UCSD-AML1 (cell line): ENCODE measurements around the gene TMEM121B.
A peak's percentile ranks its signal among the peaks of the same experiment; 100 is the strongest.

Experiments
- DNase-seq: peaks from one replicate; lab custom pipeline; 2025; ENCODE audit not compliant: unreplicated experiment; lab: John Stamatoyannopoulos, UW

Gene TMEM121B

GRCh38 chr22:17095538-17095937, 25.6 kb downstream of the TMEM121B start:
- DNase-seq: no peak

DNA sequence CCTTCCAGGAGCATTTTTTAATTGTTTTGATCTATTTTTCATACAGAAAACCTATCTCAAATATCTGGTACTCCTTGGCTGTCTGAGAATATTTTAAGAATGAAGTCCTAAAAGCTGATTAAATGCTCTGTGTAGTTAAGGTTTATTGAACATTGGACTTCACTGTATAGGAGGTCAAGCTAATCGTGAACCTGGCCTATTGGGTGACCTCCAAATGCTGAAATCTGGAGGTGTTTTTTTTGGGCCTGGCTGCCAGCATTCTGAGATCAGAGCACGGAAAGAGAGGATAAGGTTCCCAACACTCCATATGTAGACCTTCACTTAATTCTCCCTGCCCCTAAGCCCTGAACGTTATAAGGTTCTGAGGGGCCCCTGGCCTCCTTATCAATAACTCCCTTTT, 28.1 kb downstream of the TMEM121B start:
- no peak for DNase-seq

DNA sequence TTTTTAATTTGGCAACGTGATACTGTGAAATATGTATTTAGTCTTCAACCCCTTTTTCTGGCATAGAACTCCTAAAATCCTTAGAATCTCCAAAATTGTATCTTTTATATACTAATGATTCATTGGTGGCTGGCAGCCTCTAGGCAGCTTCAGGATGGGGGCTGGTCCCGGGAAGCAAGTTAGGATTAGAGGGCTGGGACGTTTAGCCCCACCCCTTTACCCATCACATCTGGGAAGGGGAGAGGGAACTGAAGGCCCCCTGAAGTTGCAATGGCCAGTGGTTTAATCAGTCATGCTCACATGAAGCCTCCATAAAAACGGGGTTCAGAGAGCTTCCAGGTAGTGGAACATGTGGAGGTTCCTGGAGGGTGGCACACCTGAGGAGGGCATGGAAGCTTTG, 29.3 kb downstream of the TMEM121B start:
- no peak for DNase-seq

DNA sequence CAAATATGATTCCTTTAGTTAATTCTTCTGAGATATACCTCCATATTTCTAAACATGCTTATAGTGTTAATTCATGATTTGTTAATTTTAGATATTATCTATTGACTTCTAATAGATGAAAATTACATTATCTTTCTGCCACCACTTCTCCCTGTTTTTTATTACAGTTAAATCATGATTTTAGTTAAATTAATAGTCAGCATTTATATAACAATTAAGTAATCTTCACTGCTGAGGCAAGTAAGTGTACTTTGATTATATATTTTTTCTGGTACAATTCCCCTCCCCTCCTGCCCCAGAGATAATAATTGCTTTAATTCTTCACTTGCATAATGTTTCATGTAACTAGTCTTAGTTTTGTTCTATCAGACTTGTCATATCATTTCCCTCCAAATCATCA, 30.6 kb downstream of the TMEM121B start:
- no peak for DNase-seq

DNA sequence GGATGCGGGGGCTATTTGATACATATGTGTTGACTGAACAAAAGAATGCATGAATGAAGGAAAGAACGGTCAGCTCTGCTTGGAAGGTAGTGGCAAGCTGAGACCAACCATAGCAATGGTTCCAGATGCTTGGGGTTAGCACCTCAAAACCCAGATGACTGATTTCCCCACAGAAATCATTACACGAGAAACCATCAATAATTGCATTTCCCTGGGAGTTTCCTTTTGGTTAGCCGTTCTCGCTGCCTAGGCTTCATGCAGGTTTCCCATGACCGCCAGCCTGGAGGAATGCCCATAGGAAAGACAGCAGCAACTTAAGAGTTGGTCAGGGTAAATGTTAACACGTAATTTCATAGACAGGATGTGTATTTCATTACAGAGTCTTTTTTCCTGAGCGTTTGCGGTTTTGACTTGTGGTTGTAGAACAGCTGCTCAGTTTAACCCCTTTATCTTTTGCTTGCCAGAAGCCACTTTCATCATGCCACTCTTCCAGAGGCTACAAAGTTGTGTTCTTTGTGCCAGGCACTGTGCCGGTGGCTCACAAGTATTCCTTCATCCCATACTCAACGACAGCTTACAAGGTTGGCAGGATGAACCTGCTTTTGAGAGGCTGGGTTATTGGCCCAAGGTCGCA, 33.5 kb downstream of the TMEM121B start:
- DNase-seq: peak; percentile 69

DNA sequence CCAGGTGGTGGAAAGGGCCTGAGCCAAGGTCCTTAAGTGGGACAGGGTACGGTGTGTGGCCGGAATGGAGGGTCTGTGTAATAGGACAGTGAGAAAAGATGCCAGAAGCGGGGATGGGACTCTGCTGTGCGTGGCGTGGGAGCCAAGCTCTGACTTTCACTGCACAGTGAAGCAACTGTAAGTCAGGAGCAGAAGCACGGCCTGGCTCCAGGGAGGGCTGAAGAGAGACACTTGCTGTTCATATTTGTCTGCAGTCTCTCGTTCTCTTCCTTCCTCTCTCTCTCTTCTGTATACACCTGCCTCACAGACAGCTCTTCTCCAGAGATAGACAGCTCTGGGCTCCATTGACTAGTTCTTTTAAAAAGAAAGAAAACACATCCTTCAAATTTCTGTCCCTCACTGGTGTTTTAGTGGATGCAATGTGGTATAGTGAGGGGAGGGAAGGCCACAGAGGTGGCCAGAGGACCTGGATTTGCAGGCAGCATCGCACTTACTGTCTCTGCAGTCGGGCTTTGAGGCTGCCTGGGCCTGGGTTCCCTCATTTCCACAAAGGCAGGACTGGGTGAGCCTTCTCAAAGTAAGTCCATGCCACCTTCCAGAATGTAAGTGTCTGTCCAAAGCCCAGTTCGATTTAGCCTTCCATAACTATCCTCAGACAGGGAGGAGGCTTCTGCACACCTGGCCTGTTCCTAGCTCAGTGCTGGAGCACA, 34.2 kb downstream of the TMEM121B start:
- no peak for DNase-seq

DNA sequence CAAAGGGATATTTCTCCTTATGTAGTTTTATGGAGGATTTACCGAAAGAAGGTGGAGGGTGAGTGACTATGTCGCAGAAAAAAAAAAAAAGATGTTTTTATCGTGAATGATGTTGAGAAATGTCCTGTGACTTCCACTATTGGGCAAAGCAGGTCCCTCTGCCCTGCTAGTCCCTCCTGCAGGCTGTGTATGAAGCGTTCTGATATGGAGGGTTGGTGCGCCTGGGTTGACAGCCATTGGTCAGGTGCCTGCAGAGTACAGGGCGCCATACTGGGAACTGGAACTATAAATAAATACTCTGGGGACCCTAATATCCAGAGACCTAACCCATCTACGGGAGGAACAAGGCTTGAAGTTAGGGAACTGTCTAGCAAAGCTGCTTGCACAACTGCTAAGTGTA, 34.9 kb downstream of the TMEM121B start:
- no peak for DNase-seq

GRCh38 chr22:17085277-17086181, 35.6 kb downstream of the TMEM121B start:
- DNase-seq: no peak

DNA sequence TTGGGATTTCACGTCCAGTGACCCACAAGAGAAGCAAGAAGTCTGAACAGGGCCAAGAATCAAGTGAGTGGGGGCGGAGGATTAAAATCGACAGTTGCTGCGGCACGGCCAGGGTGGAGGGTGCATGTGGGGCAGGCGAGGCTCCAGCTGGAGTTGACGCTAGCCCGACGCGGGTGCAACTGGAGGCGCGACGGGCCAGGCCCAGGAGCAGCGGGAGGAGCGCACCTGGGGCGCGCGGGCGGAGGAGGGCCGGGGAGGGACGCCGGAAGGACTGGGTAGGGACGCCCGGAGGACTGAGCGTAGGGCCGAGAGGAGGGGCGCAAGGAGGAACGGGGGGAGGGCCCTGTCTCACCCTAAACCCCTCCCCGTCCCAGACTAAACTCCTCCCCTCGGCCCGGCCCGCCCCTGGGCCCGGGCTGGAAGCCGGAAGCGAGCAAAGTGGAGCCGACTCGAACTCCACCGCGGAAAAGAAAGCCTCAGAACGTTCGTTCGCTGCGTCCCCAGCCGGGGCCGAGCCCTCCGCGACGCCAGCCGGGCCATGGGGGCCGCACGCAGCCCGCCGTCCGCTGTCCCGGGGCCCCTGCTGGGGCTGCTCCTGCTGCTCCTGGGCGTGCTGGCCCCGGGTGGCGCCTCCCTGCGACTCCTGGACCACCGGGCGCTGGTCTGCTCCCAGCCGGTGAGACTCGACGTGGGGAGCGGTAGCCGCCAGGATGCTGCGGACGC, 36.4 kb downstream of the TMEM121B start, which contains the start of gene IL17RA:
Gene IL17RA, plus strand, starts transcription at position 447 of the 723 bp plus-strand sequence. Its CDS starts 92 bp downstream, at position 539.
- peak; percentile 93 for DNase-seq

DNA sequence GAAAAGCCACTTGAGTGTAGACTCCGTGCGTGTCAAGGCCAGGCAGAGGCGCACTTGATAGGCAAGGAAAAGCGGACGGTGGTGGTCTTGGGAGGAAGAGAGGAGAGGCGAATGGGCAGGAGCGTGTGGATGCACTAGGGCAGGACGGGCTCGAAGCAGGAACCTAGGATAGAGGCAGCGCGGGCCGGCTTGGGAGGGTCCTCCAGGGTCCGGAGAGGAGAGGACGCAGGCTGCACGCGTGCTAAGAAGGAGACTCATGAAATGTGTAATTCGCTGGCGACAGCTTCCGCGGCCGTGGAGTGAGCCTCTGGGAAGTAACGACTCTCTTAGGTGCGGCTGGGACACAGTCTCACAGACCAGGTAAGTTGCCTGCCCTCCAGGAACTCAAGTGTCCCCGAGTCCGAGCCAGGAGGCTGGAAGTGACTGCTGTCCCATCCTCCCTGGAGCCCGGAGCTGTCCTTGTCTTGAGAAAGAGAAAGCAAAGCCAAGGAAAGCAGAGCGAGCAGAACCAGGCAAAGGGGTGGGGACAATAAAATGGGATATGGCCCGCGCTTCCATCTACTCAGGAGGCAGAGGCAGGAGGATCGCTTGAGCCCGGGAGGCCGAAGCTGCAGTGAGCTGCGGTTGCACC, 37.2 kb downstream of the TMEM121B start:
- no peak for DNase-seq

DNA sequence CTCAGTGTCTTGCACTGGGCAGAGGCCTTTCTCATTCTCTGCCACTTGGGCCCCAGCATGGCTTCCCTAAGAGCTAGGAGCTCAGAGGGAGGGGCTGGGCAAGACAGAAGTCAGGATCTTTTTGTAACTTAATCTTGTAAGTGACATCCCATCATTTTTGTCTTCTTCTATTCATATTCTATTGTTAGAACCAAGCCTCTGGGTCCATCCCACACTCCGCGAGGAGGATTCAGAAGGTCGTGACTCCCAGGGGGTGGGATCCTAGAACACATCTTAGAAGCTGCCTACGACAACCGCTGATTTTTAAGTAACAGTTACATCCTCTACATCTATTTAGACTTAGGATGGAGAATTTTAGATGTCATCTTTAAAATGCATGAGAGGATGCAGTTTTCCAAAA, 37.9 kb downstream of the TMEM121B start:
- no peak for DNase-seq

DNA sequence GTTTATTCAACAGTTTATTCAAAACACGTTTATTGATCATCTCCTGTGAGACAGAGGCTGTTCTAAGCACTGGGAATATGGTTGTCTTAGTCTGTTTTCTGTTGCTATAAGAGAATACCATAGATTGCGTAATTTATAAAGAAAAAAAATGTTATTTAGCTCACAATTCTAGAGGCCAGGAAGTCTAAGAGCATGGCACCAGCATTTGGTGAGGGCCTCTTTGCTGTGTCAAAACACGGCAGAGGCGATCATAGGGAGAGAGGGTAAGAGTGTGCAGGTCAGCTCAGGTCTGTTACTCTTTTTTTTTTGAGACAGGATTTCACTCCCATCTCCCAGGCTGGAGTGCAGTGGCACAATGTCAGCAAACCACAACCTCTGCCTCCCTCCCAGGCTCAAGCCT, 41.6 kb downstream of the TMEM121B start:
- no peak for DNase-seq

- DNase-seq: no peak
These were observed 43.9 kb downstream of the TMEM121B start for GRCh38 chr22:17077255-17077654.

DNA sequence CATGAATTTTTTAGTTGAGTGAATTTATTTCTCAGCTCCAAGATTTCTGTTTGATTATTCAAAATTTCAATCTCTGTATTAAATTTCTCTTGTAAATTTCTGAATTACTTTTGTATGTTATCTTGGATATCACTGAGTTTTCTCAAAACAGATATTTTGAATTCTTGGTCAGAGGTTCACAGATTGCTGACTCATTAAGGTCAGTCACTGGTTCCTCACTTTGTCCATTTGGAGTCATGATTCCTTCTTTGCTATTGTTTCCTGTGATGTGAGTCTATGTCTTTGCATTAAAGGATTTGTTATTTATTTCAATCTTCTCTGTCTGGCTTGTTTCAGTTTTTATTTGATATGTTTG, 46.5 kb downstream of the TMEM121B start:
- no peak for DNase-seq

- no peak for DNase-seq
These were observed 48.3 kb downstream of the TMEM121B start for GRCh38 chr22:17072877-17073276.
